SK-N-SH (cell line): ENCODE measurements around the gene WDR17.

ENCODE experiments used
- CTCF ChIP-seq: fragments of 200-600 bp; sonication (generic); IDR thresholded peaks from 2 replicates; pipeline ENCODE4 v1.6.1; 2017; ENCODE audit warnings: antibody characterized with exemption, mild to moderate bottlenecking, moderate library complexity
- EP300 ChIP-seq, 2 experiments: IDR thresholded peaks; 2 replicates each; pipeline versions ENCODE4 v1.4.0 to v1.6.1; 2012; ENCODE audit warnings: borderline replicate concordance in 1 of 2, low read depth in 1 of 2, low read length in 1 of 2
- MAX ChIP-seq: IDR thresholded peaks from 2 replicates; pipeline ENCODE4 v1.4.0; 2012; ENCODE audit warnings: low read depth
- MXI1 ChIP-seq: IDR thresholded peaks from 2 replicates; pipeline ENCODE4 v1.6.1; 2012; ENCODE audit warnings: mild to moderate bottlenecking, low read depth, low read length, improper control_type of control experiment
- POLR2AphosphoS5 ChIP-seq: IDR thresholded peaks from 2 replicates; pipeline ENCODE4 v1.6.1; 2012; ENCODE audit warnings: low read depth, low read length
- RCOR1 ChIP-seq: fragments of 150-350 bp; IDR thresholded peaks from 2 replicates; pipeline ENCODE4 v1.6.1; 2017; ENCODE audit warnings: antibody characterized with exemption, low read length
- SIN3A ChIP-seq: IDR thresholded peaks from 2 replicates; pipeline ENCODE4 v1.6.1; 2012; ENCODE audit warnings: low read depth, mild to moderate bottlenecking, low read length, moderate library complexity, borderline replicate concordance
- SMC3 ChIP-seq: IDR thresholded peaks from 2 replicates; pipeline ENCODE4 v1.6.1; 2012; ENCODE audit warnings: low read depth, low read length, improper control_type of control experiment
- TAF1 ChIP-seq: IDR thresholded peaks from 2 replicates; pipeline ENCODE4 v1.6.1; 2012; ENCODE audit warnings: low read depth, mild to moderate bottlenecking, low read length, moderate library complexity, borderline replicate concordance
- USF2 ChIP-seq: fragments of 150-350 bp; IDR thresholded peaks from 2 replicates; pipeline ENCODE4 v1.6.1; 2017; ENCODE audit warnings: antibody characterized with exemption, low read length, low read depth, borderline replicate concordance
- YY1 ChIP-seq: IDR thresholded peaks from 2 replicates; pipeline ENCODE4 v1.4.0; 2012; ENCODE audit warnings: low read depth, mild to moderate bottlenecking

- no peak for TF ChIP-seq CTCF
- TF ChIP-seq YY1, result no peak
- no peak for TF ChIP-seq SMC3
- no peak for TF ChIP-seq EP300 (IDR thresholded peaks at IDR 0.05; ENCODE audit: borderline replicate concordance in 1 of 2, low read depth in 1 of 2, low read length in 1 of 2)
- TF ChIP-seq TAF1, result no peak
- no peak for TF ChIP-seq POLR2AphosphoS5
- no peak for TF ChIP-seq MXI1
- TF ChIP-seq SIN3A, result no peak
- no peak for TF ChIP-seq USF2
- no peak for TF ChIP-seq RCOR1
- no peak for TF ChIP-seq MAX
Measured at GRCh38 chr4:176186671-176187395, 121.2 kb downstream of the WDR17 start.
